ENCODE results near the gene DIP2C.

- TF ChIP-seq, protein P1, sequence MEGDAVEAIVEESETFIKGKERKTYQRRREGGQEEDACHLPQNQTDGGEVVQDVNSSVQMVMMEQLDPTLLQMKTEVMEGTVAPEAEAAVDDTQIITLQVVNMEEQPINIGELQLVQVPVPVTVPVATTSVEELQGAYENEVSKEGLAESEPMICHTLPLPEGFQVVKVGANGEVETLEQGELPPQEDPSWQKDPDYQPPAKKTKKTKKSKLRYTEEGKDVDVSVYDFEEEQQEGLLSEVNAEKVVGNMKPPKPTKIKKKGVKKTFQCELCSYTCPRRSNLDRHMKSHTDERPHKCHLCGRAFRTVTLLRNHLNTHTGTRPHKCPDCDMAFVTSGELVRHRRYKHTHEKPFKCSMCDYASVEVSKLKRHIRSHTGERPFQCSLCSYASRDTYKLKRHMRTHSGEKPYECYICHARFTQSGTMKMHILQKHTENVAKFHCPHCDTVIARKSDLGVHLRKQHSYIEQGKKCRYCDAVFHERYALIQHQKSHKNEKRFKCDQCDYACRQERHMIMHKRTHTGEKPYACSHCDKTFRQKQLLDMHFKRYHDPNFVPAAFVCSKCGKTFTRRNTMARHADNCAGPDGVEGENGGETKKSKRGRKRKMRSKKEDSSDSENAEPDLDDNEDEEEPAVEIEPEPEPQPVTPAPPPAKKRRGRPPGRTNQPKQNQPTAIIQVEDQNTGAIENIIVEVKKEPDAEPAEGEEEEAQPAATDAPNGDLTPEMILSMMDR (IDR thresholded peaks at IDR 0.05), result no peak
- TF ChIP-seq POLR2A (IDR thresholded peaks at IDR 0.05), result no peak
Measured at GRCh38 chr10:397321-398068, 292.0 kb downstream of the DIP2C start.
